ENCODE data around the gene PGAP6.
"Not testable (repeated sequence)": the region's sequence is repeated elsewhere in the genome, so short reads cannot be mapped to it uniquely, and the experiment has no call there.

Gene PGAP6, protein sequence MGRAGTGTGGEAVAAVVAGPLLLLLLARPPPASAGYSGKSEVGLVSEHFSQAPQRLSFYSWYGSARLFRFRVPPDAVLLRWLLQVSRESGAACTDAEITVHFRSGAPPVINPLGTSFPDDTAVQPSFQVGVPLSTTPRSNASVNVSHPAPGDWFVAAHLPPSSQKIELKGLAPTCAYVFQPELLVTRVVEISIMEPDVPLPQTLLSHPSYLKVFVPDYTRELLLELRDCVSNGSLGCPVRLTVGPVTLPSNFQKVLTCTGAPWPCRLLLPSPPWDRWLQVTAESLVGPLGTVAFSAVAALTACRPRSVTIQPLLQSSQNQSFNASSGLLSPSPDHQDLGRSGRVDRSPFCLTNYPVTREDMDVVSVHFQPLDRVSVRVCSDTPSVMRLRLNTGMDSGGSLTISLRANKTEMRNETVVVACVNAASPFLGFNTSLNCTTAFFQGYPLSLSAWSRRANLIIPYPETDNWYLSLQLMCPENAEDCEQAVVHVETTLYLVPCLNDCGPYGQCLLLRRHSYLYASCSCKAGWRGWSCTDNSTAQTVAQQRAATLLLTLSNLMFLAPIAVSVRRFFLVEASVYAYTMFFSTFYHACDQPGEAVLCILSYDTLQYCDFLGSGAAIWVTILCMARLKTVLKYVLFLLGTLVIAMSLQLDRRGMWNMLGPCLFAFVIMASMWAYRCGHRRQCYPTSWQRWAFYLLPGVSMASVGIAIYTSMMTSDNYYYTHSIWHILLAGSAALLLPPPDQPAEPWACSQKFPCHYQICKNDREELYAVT

DNA sequence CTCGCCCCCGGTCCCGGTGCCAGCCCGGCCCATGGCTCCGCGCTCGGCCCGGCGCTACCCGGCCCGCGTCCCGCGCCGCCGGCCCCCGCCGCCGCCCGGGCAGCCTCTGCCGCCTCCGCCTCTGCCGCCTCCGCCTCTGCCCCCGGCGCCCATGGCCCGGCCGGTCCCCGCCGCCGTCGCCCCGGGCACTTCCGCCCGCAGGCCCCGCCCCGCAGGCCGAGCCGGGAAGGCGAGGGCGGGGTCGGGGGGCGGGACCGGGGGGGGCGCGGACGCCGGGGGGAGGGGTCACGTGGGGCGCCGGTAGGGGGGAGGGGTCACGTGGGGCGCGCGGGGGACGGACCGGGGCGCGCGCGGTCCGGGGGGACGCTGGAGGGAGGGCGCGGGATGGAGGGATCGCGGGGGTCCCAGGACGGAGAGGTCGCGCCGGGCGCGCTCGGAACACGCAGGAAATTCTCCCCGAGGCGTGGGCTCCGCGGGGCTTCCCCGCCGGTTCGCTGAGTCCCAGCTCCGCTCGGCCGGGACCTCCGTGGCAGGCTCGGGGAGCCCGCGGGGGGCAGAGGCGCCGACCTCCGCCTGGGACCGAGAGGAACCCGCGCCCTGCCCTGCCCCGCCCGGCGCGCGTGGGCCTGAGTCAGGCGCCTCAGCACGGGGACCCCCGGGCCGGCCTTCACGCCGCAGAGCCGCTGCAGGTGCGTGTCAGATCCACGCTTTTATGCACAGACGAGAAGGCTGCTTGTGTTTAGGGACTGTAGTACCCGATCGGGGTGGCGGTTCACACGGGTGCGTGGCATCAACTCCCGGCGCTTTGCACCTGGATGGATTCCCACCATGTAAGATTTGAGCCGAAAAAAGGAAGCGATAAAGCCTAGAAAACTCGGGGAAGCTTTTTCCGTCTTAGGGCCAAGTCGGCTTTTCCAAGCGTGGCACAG is at the start of gene PGAP6:
Gene PGAP6 (minus strand): TSS at position 190 of the 929 bp plus-strand sequence. CDS start 157 bp downstream, at position 33.
- DNase-seq (ENCODE audit: low read depth) = peak; percentile 49

DNA sequence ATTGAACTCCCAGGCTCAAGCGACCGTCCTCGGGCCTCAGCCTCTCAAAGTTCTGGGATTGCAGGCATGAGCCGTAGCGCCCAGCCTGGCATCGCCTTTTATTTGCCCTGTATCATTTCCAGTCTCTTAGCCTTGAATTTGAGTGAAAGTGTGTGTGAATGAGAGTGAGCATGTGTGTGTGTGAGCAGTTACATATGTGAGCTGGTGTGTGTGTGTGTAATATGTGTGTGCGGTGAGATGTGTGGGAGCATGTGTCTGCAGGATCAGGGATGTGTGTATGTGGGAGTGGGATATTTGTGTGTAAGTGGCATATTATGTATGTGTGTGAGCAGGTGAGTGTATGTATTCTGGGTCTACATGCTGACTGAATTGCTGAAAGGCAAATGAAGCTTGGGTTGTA is 49.1 kb upstream of the PGAP6 start:
- DNase-seq (ENCODE audit: low read depth) = no peak

DNA sequence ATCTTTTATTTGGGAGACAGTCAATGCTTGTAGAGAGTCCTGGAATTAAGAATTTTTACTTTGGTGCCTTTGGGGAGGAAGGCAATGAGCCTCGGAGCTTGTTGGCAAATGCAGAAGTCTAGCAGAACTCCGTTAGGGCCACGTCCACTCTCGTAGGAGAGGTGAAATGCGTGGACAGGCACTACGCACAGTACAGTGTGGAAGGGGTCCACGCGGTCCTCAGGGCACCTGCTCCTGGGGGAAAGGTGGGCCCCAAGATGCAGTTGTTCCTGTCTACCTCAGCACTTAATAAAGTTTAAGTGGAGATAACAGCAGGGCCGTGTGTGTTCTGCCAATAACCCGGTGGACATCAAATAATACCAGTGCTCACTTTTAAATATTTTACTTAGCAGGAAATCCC is 45.5 kb upstream of the PGAP6 start:
- DNase-seq (ENCODE audit: low read depth) = no peak

DNA sequence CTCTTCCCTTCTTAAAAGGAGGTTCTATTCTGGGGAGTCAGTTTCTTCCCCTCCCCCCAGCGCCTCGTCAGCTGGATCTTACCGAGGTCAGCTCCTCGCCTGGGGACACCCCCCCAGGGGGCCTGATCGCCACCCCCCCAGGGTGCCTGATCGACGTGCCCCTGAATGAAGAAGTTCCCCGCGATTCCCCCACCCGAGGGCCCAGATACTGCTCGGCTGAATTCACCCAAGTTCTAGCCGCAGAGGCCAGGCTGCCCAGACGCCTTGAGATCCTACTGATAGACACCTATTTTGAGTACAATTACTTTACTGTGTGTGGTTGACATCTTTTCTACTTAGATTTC is 45.1 kb upstream of the PGAP6 start:
- DNase-seq (ENCODE audit: low read depth) = no peak

DNA sequence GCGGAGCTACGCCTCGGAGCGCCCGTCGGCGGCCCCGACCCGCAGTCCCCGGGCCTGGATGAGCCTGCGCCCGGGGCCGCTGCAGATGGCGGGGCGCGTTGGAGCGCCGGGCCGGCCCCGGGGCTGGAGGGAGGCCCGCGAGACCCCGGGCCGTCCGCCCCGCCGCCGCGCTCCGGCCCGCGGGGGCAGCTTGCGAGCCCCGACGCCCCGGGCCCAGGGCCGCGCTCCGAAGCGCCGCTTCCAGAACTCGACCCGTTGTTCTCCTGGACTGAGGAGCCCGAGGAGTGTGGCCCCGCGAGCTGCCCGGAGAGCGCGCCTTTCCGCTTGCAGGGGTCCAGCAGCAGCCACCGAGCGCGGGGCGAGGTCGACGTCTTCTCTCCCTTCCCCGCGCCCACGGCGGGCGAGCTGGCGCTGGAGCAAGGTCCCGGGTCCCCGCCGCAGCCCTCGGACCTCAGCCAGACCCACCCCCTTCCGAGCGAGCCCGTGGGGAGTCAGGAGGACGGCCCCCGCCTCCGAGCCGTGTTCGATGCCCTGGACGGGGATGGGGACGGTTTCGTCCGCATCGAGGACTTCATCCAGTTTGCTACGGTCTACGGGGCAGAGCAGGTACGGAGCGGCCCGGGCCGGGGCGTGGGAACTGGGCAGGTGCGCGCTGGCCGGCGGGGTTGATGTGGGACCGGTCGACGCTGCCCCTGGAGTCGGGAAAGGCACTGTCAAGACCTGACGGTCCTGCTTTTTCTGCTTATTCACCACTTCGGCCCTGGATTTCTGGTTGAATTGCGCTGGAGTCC is 44.5 kb upstream of the PGAP6 start:
- DNase-seq (ENCODE audit: low read depth) = no peak

DNA sequence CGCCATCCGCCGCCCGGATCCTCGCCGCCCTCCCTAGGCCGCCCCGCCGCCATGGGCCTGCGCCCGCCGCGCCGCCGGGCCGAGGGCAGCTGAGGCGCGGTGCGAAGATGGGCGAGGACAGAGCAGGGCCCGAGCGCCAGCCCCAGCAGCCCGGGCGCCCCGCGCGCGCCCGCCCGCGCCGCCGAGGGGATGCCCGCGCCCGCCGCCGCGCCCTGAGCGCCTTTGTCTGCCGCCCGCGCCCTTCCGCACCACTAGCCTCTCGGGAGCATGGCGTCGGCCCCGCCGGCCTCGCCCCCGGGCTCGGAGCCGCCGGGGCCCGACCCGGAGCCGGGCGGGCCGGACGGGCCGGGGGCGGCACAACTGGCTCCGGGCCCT is 43.9 kb upstream of the PGAP6 start:
- DNase-seq (ENCODE audit: low read depth) = peak; percentile 25

DNA sequence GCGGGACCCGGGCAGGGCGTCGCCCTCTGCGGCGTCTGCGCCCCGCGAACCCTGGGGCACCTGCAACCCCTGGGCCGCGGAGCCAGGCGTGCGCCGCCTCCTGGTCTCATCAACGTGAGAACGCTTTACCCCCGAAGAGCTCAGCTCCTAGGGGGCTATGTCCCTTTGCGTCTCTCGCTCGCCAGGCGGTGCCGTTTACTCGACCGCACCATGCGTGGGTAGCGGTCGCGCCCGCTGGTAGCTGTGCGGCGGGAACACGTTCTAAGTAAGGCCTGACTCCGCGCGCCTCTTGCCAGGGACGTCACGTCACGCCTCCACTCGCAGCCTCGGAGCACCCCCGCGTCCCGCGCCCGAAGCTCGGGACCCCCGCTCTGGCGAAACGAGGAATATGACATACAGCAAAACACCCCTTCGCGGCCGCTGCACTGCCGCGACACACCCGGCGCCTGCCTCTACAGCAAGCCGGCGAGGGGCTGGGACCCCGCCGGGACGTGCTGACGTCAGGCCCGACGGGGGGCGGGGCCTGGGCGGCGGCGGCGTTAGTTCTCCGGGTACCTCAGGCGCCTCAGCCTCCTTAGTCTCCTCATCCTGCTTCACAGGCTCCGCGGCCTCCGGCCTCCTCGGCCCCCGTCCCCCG is 43.4 kb upstream of the PGAP6 start, which contains the start of gene RAB11FIP3:
Gene RAB11FIP3 (plus strand): TSS at position 568 of the 637 bp plus-strand sequence. CDS start 358 bp downstream, outside the sequence.
- peak; percentile 76 for DNase-seq (ENCODE audit: low read depth)

DNA sequence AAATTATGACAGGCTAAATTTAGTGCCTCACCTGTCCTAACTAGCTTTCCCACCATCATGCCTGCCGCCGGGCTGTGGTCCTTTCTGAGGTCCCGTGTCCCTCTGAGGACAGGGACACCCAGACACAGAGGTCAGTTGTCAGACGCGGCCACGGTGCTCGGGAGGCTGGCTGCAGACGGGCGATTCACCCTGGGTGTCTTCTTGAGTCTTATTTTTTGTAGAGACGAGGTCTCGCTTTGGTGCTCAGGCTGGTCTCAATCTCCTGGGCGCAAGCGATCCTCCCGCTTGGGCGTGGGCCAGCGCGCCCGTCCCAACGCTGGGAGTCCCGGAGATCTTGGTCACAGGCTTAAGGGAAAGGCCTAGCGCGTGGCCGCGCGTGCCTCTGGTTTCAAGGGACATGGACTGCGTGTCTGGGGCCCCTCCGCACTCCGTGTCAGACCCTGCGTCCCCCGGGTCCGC is 42.9 kb upstream of the PGAP6 start:
- DNase-seq (ENCODE audit: low read depth) = no peak

DNA sequence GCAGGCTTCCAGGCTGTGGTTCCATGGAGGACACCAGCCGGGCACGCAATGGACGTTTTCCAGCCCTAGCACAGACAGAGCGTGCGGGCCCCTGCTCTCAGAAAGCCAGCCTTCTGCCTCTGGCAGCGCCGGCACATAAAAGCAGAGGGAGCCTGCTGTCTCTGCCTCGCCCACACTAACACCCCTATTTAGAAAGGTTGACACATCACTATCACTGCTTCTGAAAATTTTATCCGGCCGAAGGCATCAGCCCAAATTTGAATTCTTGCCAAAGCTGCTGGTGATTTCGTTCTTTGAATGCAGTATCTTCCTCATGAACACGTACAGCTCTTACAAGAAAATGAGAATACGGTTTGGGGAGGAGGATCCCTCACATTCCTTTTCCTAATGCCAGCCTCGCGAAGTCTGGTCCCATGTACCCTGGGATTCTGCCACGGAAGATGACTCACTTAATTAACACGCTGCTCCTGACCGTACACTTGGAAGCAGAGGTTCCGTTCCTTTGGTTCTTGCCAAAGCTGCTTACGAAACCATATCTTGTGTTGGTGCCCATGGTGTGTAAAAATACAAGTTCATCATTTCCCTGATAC is 42.4 kb upstream of the PGAP6 start:
- DNase-seq (ENCODE audit: low read depth) = no peak

DNA sequence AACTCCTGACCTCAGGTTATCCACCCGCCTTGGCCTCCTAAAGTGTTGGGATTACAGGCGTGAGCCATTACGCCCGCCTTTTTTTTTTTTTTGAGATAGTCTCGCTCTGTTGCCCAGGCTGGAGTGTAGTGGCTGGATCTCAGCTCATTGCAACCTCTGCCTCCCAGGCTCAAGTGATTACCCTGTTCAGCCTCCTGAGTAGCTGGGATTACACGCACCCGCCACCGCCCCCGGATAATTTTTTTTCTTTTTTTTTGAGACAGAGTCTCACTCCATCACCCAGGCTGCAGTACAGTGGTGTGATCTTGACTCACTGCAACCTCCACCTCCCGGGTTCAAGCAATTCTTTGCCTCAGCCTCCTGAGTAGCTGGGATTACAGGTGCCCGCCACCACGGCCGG is 40.4 kb upstream of the PGAP6 start:
- DNase-seq (ENCODE audit: low read depth) = not testable (repeated sequence)

DNA sequence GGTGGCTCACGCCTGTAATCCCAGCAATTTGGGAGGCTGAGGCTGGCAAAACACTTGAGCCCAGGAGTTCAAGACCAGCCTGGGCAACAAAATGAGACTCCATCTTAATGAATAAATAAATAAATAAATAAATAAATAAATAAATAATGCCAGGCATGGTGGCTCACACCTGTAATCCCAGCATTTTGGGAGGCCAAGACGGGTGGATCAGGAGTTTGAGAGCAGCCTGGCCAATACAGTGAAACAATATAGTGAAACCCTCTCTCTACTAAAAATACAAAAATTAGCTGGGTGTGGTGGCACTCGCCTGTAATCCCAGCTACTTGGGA is 33.4 kb upstream of the PGAP6 start:
- not testable (repeated sequence) for DNase-seq (ENCODE audit: low read depth)

DNA sequence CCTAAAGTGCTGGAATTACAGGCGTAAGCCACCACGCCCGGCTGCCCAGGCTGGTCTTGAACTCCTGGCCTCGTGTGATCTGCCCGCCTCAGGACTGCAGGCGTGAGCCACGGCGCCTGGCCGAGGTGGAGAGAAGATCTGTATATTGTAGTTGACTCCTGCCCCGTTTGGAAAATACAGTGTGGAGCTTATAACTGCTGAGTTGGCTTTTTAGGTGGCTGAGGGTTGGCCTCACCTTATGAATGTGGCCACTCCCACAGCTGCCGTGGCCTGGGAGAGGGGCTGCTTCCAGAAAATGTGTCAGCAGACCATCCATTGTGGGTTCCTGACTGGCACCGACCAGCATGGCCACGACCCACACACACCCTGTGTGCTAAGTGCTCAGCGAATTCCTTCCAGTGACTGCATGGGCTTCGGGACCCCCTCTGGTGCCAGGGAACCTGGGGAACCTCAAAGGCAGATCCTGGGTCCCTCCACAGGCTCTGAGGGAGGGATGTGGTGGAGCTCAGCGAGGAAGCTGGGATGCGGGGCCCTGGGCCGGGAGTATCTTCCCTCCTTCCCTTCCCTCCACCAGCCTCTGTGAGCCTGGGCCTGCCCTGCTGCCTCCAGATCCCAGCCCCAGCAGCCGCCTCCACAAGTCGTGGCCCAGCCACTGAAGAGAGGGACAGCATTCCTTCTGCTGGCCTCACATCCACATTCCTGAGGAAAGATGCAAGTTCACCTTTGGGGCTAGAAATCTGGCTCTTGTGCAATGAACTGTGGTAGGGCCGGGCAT is 32.8 kb upstream of the PGAP6 start:
- DNase-seq (ENCODE audit: low read depth) = no peak

DNA sequence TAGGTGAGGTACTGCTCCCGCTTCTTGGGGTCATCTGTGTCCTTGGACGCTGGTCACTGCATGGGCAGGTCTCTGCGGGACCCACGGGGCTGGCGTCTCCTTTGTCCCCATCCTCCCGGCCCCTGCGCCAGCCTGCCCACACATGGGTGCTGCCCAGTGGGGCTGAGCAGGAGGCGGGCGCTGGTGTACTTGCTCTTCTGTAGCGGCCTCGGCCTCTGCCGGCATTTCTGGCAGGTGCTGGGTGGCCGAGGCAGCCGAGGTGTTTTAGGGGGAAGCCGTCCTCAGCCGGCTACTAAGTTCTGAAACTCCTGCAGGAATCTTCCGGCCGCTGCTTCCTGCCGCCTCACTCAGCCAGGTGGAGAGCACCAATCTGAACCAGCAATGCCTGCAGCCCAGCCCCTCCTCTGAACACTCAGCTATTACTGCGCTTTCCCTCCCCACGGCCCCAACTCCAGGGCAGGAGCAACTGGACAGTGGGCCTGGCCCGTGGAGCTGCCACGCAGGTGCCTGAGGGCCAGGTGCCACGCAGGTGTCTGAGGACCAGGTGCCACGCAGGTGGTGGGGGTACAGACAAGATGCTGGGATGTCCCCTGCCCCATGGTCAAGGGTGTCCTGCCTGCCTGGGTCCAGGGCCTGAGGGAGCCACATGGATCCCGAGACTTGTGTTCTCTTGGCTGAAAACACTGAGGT is 29.9 kb upstream of the PGAP6 start:
- no peak for DNase-seq (ENCODE audit: low read depth)

DNA sequence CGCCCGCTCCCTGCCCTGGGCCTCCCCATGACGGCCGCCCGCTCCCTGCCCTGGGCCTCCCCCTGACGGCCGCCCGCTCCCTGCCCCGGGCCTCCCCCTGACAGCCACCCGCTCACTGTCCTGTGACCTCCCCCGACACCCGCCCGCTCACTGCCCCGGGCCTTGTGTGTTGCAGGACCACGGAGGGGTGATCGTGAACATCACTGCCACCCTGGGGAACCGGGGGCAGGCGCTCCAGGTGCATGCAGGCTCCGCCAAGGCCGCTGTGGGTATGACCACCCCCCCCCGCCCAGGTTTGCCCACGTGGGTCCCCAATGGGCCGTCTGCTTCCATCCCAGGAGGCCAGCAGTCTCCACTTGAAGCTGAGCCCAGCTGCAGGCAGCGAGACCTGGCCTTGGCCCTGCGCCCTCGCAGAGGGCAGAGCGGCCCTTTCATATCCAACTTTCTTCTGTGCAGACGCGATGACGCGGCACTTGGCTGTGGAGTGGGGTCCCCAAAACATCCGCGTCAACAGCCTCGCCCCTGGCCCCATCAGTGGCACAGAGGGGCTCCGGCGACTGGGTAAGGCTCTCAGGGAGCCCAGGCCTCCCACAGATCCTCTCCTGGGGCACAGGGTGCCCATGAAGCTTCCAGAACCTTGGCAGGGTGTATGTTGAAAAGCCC is 28.9 kb upstream of the PGAP6 start:
- no peak for DNase-seq (ENCODE audit: low read depth)

DNA sequence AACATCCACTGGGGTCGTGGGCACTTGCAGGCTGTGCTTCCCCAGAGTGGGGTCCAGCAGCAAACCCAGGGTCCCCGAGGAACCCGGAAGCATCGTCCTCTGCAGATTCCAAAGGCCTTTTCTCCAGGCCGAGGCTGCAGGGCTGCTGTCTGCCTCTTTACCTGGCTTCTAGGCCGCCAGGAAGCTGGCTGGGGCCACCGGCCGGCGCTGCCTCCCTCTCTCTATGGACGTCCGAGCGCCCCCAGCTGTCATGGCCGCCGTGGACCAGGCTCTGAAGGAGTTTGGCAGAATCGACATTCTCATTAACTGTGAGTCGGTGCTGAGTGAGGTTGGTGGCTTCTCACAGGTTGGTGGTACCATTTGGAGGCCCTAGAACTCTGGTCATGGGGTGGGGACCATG is 25.5 kb upstream of the PGAP6 start:
- no peak for DNase-seq (ENCODE audit: low read depth)

DNA sequence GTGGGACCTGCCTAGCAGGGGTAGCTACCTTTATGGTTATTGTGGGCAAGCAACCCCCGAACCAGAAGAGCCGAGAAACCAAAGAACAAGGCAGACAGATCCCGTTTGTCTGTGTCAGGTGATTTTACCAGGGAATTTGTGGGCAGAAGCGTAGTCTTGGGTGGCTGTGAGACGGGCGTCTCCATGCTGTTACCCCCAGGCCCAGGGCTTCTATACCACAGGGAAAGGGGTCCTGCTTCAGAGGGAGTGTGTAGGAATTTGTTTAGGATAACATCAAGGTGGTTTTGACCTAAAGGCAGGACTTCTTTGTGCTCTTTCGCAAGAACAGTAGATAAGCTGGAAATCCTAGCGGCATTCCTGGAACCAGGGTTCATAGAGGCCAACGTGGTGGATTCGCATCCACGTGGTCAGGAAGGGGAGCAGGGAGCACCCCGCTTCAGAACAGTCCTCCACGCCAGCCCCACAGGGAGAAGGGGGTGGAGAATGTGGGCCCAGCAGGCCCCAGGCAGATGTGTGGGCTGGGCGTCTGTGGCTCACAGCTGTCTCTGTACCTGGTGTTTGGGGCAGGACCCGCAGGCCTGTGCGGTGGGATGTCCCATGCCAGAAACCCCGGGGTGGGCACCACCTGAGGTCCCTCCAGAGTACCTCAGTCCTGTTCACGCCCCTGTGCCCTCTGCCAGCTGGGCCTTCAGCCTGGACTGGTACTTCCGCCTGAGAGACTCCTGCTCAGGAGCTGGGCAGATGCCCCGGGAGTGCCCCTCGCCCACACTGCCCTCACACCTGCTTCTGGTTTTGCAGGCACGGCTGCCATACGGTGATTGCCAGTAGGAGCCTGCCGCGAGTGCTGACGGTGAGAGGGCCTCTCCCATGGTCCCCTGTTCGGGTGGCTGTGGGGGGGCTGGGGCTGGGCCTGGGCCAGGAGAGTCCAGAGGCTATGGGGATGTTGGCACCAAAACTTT is 24.0 kb upstream of the PGAP6 start:
- DNase-seq (ENCODE audit: low read depth) = no peak

DNA sequence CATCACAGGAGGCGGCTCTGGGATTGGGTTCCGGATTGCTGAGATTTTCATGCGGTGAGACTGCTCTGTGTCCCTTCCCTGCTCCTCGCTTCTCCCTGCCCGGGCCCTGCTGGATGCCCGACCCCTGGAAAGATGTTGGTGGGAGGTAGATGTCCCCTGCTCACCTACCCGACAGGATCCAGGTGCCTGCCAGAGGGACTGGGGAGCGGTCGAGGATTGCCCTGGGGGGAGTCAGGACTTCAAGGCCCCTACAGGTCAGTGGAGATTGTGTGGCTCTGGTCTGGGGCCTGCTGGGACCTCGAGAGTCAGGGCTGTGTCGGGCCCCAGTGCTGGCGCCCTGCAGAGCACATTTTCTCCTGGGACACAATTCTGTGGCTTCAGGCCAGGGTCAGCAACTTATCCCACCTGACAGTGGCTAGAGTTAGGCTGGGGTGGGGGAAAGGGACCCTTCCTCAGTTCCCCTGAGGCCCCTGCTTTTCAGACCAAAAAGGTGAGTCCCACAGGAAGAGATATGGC is 23.3 kb upstream of the PGAP6 start:
- DNase-seq (ENCODE audit: low read depth) = no peak
